ENCODE results near the gene ASB13.

The ASB13 gene

DNA sequence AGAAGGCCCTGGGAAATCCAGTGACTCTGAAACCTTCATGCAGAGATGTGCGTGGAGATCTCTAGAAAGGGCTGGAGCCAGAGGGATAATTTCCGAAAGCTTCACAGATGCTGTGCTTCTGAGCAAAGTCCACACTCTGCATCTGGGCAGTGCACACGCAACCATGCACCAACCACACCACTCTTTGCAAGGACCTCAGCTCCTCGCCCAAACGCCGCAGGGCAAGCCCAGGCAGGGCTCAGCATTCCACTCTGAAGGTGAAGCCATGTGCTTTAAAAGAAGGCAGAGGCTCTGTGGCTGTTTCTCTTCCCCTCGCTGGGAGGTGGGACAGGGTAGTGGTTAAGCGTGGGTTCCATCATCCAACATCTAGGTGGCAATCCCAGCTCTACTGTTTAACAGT, 48.4 kb downstream of the ASB13 start:
- TF ChIP-seq L3MBTL2 (conservative IDR thresholded peaks at IDR 0.05) (no peak), FOXM1 (IDR thresholded peaks at IDR 0.05; ENCODE audit: borderline replicate concordance) (no peak), SUZ12 (IDR thresholded peaks at IDR 0.05) (no peak), BHLHE40 (IDR thresholded peaks at IDR 0.05; ENCODE audit: borderline replicate concordance) (no peak), TARDBP (IDR thresholded peaks at IDR 0.05) (no peak), ARNT (IDR thresholded peaks at IDR 0.05) (no peak), ELF4 (IDR thresholded peaks at IDR 0.05) (no peak), NFRKB (IDR thresholded peaks at IDR 0.05) (no peak), LEF1 (IDR thresholded peaks at IDR 0.05; ENCODE audit: borderline replicate concordance) (no peak), HDGF (IDR thresholded peaks at IDR 0.05; ENCODE audit: borderline replicate concordance) (no peak), SP1 (IDR thresholded peaks at IDR 0.05) (no peak)
- TF ChIP-seq, protein P1, sequence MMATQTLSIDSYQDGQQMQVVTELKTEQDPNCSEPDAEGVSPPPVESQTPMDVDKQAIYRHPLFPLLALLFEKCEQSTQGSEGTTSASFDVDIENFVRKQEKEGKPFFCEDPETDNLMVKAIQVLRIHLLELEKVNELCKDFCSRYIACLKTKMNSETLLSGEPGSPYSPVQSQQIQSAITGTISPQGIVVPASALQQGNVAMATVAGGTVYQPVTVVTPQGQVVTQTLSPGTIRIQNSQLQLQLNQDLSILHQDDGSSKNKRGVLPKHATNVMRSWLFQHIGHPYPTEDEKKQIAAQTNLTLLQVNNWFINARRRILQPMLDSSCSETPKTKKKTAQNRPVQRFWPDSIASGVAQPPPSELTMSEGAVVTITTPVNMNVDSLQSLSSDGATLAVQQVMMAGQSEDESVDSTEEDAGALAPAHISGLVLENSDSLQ (IDR thresholded peaks at IDR 0.05): no peak
- no peak for DNase-seq (ENCODE audit: extremely low spot score)
- CTCF ChIA-PET: no interaction called here
- POLR2A ChIA-PET: no interaction called here

DNA sequence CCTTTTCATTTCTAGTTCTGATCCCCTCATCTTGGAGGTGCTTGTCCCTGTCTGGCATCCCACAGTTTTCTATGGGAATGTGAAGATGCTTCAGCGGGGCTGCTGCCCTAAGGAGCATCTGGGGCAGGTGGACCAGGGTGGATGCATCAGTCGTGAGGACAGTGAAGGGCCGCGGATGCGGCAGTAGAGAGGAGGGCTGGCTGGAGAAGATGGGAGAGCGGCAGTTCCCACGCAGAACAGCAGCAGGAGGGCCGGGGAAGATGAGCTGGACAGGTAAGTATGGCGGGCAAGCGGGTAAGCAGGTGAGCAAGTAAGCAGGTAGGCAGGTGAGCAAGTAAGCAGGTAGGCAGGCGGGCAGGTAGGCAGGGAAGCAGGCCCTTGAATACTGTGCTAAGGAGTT, 48.9 kb downstream of the ASB13 start:
- ChIA-PET POLR2A (no interaction called here), CTCF (no interaction called here)
- DNase-seq (ENCODE audit: extremely low spot score): no peak
- TF ChIP-seq ZNF384 (IDR thresholded peaks at IDR 0.05) (no peak), FOXK2 (IDR thresholded peaks at IDR 0.05) (no peak), SUZ12 (IDR thresholded peaks at IDR 0.05) (no peak), ELF4 (IDR thresholded peaks at IDR 0.05) (no peak)

DNA sequence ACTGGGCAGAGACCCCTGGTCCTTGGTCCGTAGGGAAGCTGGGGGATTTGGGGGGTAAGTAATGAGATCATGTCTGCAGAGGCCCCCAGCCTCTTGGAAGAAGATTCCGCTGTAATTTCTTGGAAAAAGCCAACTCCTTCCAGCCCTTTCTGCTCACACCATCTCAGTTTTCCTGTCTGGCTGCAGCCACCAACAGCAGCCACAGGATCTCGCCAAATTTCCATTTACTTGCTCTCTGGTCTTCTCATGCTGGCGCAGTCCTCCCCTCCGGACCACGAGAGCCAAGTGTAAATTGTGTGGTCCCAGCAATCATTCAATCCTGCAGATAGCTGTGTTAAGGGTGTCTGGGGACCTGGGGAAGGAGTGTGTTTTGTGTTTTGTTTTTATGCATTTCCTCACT, 49.6 kb downstream of the ASB13 start:
- CTCF ChIA-PET: no interaction called here
- POLR2A ChIA-PET: no interaction called here
- TF ChIP-seq L3MBTL2 (conservative IDR thresholded peaks at IDR 0.05): no peak
- no peak for TF ChIP-seq LEF1 (IDR thresholded peaks at IDR 0.05; ENCODE audit: borderline replicate concordance)
- no peak for TF ChIP-seq TARDBP (IDR thresholded peaks at IDR 0.05)
- TF ChIP-seq FOXA1 (IDR thresholded peaks at IDR 0.05): no peak
- no peak for TF ChIP-seq FOXK2 (IDR thresholded peaks at IDR 0.05)
- no peak for TF ChIP-seq BHLHE40 (IDR thresholded peaks at IDR 0.05; ENCODE audit: borderline replicate concordance)
- DNase-seq (ENCODE audit: extremely low spot score): no peak

DNA sequence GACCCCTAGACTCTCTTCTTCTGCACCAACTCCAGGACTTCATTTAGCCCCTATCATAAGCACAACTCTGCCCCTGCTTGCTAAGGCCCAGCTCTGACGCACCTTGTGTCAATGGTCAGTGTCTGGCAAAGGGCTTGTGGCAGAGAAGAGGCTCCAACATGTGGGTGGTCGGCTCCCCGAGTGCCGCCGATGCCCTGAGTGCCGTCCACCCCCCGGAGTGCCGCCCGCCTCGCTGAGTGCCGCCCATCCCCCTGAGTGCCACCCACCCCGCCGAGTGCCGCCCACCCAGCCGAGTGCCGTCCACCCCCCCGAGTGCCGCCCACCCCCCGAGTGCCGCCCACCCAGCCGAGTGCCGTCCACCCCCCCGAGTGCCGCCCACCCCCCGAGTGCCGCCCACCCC, 50.3 kb downstream of the ASB13 start:
- no peak for DNase-seq (ENCODE audit: extremely low spot score)
- ChIA-PET CTCF (interaction anchor here (0.7 kb wide), 1 partner anchor 110 kb away, joined by 4 read pairs; no protein-coding TSS in a partner anchor), POLR2A (no interaction called here)
- TF ChIP-seq FOXA1 (IDR thresholded peaks at IDR 0.05): no peak
- TF ChIP-seq HDGF (IDR thresholded peaks at IDR 0.05; ENCODE audit: borderline replicate concordance): no peak
- TF ChIP-seq, protein P1 (IDR thresholded peaks at IDR 0.05): no peak
- no peak for TF ChIP-seq CTBP1 (IDR thresholded peaks at IDR 0.05; ENCODE audit: borderline replicate concordance)
- TF ChIP-seq BHLHE40 (IDR thresholded peaks at IDR 0.05; ENCODE audit: borderline replicate concordance): no peak
- no peak for TF ChIP-seq ARNT (IDR thresholded peaks at IDR 0.05)
- no peak for TF ChIP-seq TARDBP (IDR thresholded peaks at IDR 0.05)
- TF ChIP-seq NFRKB (IDR thresholded peaks at IDR 0.05): no peak
- TF ChIP-seq ZNF384 (IDR thresholded peaks at IDR 0.05): no peak
- no peak for TF ChIP-seq LEF1 (IDR thresholded peaks at IDR 0.05; ENCODE audit: borderline replicate concordance)
- no peak for TF ChIP-seq FOXK2 (IDR thresholded peaks at IDR 0.05)
- no peak for TF ChIP-seq SUZ12 (IDR thresholded peaks at IDR 0.05)
- TF ChIP-seq SP1 (IDR thresholded peaks at IDR 0.05): no peak
- TF ChIP-seq ELF4 (IDR thresholded peaks at IDR 0.05): no peak
- TF ChIP-seq FOXM1 (IDR thresholded peaks at IDR 0.05; ENCODE audit: borderline replicate concordance): no peak
- no peak for TF ChIP-seq L3MBTL2 (conservative IDR thresholded peaks at IDR 0.05)

DNA sequence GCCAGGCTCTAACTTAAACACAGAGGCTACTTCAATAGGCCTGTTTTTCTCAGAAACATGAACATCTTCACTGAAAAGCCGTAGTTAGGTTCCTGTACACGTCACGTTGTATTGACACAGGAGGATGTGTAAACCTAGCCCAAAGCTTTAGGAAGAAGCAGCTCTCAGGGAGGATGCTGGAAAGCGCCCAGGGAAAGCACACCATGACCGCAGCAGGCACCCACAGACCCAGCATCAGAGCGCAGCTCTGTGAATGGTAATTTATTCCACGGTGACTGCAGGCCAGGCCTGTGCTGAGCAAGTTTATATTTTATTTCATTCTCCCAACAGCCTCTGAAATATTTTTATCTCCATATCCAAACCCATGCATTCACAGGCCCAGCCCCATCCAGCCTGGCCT, 51.1 kb downstream of the ASB13 start:
- ChIA-PET CTCF (no interaction called here), POLR2A (interaction anchor here (0.6 kb wide), 1 partner anchor 23 kb away, joined by 3 read pairs; no protein-coding TSS in a partner anchor)
- TF ChIP-seq BHLHE40 (IDR thresholded peaks at IDR 0.05; ENCODE audit: borderline replicate concordance) (no peak), FOXK2 (IDR thresholded peaks at IDR 0.05) (no peak), L3MBTL2 (conservative IDR thresholded peaks at IDR 0.05) (no peak), LEF1 (IDR thresholded peaks at IDR 0.05; ENCODE audit: borderline replicate concordance) (no peak), TARDBP (IDR thresholded peaks at IDR 0.05) (no peak), FOXA1 (IDR thresholded peaks at IDR 0.05) (no peak)
- TF ChIP-seq, protein P1 (IDR thresholded peaks at IDR 0.05): no peak

DNA sequence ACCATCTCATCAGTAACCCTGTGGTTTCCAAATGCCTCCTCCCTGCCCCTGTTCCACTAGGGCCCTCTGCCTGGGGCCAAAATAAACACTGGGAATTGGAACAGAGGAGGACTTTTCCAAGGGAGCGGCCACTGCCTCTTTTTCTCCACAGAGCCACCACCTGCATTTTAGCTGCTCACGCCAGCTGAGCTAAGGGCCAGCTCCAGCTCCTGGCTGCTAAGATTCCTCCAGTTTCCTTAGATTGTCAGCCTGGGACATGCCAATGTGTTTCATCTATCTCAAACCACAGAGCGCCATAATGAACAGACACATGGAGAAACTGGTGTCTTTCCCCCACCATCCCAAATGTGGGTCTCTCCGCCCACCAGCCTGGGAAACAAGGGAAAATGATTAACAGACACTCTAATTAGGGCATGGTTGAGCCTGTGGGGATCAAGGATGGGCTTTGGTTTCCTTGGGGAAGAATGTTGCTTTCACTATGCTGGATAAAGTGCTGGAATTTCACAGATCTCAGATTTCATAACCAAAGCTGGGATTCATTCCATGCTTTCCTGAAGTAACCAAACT, 52.2 kb downstream of the ASB13 start:
- POLR2A ChIA-PET: interaction anchor here (1.0 kb wide), 1 partner anchor 9 kb away, joined by 4 read pairs; no protein-coding TSS in a partner anchor
- CTCF ChIA-PET: no interaction called here
- TF ChIP-seq ZNF384 (IDR thresholded peaks at IDR 0.05): no peak
- no peak for TF ChIP-seq ELF4 (IDR thresholded peaks at IDR 0.05)
- no peak for TF ChIP-seq BHLHE40 (IDR thresholded peaks at IDR 0.05; ENCODE audit: borderline replicate concordance)
- no peak for TF ChIP-seq ARNT (IDR thresholded peaks at IDR 0.05)
- TF ChIP-seq SUZ12 (IDR thresholded peaks at IDR 0.05): no peak
- no peak for TF ChIP-seq FOXA1 (IDR thresholded peaks at IDR 0.05)
- no peak for TF ChIP-seq CTBP1 (IDR thresholded peaks at IDR 0.05; ENCODE audit: borderline replicate concordance)
- TF ChIP-seq, protein P1 (IDR thresholded peaks at IDR 0.05): no peak
- TF ChIP-seq LEF1 (IDR thresholded peaks at IDR 0.05; ENCODE audit: borderline replicate concordance): no peak
- no peak for TF ChIP-seq TARDBP (IDR thresholded peaks at IDR 0.05)
- TF ChIP-seq L3MBTL2 (conservative IDR thresholded peaks at IDR 0.05): no peak
- TF ChIP-seq SP1 (IDR thresholded peaks at IDR 0.05): no peak
- no peak for TF ChIP-seq FOXM1 (IDR thresholded peaks at IDR 0.05; ENCODE audit: borderline replicate concordance)
- no peak for TF ChIP-seq FOXK2 (IDR thresholded peaks at IDR 0.05)
- no peak for TF ChIP-seq NFRKB (IDR thresholded peaks at IDR 0.05)
- TF ChIP-seq HDGF (IDR thresholded peaks at IDR 0.05; ENCODE audit: borderline replicate concordance): no peak
- no peak for DNase-seq (ENCODE audit: extremely low spot score)

More for the DNA sequence above, 51.1 kb downstream of the ASB13 start:
- DNase-seq (ENCODE audit: extremely low spot score): no peak
